Neural cell (in vitro differentiated cells): ENCODE results near the gene CPA2.

Experiments used
- CTCF ChIP-seq: fragments of 450-650 bp; IDR thresholded peaks from 2 replicates; pipeline ENCODE4 v1.5.1; 2014; ENCODE audit warnings: antibody characterized with exemption, mild to moderate bottlenecking, moderate library complexity; ENCODE audit not compliant: poor library complexity, severe bottlenecking
- EP300 ChIP-seq: fragments of 450-650 bp; conservative IDR thresholded peaks from 2 replicates; pipeline ENCODE4 v1.6.1; 2014; ENCODE audit warnings: antibody characterized with exemption, mild to moderate bottlenecking, moderate library complexity; ENCODE audit not compliant: poor library complexity, severe bottlenecking
- RAD21 ChIP-seq: fragments of 450-650 bp; conservative IDR thresholded peaks from 2 replicates; pipeline ENCODE4 v1.6.1; 2014; ENCODE audit warnings: antibody characterized with exemption, mild to moderate bottlenecking, moderate library complexity

GRCh38 chr7:130329681-130330080, 63.0 kb downstream of the CPA2 start:
- no peak for TF ChIP-seq RAD21
- TF ChIP-seq CTCF: no peak
- no peak for TF ChIP-seq EP300
